Measurements from ENCODE around the gene KRTAP16-1.

GRCh38 chr17:41267711-41268110 lies 41.4 kb downstream of the KRTAP16-1 start:
- TF ChIP-seq, protein P1, sequence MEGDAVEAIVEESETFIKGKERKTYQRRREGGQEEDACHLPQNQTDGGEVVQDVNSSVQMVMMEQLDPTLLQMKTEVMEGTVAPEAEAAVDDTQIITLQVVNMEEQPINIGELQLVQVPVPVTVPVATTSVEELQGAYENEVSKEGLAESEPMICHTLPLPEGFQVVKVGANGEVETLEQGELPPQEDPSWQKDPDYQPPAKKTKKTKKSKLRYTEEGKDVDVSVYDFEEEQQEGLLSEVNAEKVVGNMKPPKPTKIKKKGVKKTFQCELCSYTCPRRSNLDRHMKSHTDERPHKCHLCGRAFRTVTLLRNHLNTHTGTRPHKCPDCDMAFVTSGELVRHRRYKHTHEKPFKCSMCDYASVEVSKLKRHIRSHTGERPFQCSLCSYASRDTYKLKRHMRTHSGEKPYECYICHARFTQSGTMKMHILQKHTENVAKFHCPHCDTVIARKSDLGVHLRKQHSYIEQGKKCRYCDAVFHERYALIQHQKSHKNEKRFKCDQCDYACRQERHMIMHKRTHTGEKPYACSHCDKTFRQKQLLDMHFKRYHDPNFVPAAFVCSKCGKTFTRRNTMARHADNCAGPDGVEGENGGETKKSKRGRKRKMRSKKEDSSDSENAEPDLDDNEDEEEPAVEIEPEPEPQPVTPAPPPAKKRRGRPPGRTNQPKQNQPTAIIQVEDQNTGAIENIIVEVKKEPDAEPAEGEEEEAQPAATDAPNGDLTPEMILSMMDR (conservative IDR thresholded peaks at IDR 0.05; ENCODE audit: low read depth, low read length), result no peak
- TF ChIP-seq EZH2 (IDR thresholded peaks at IDR 0.05; ENCODE audit: low read length, unreplicated experiment) (no peak), EZH2phosphoT487 (IDR thresholded peaks at IDR 0.05; ENCODE audit: borderline replicate concordance, low read length) (no peak)
